HG03135 (cell line): Measurements from ENCODE around the gene FBXO4.
"Not testable (repeated sequence)": the region's sequence is repeated elsewhere in the genome, so short reads cannot be mapped to it uniquely, and the experiment has no call there.

Experiments used
- ATAC-seq: cut with Tn5 transposase; IDR thresholded peaks from one replicate; pipeline ENCODE4 v1.9.1; 2021; ENCODE audit warnings: mild to moderate bottlenecking, moderate library complexity; ENCODE audit not compliant: unreplicated experiment

Gene FBXO4

GRCh38 chr5:41921166-41921565 lies 3.9 kb upstream of the FBXO4 start:
- no peak for ATAC-seq

GRCh38 chr5:41921874-41922273 lies 3.2 kb upstream of the FBXO4 start:
- no peak for ATAC-seq

- no peak for ATAC-seq
Observed at GRCh38 chr5:41924526-41924871, 582 bp upstream of the FBXO4 start.

GRCh38 chr5:41925555-41925951 lies 472 bp downstream of the FBXO4 start:
- peak; percentile 24 for ATAC-seq

GRCh38 chr5:41927604-41928003 lies 2.5 kb downstream of the FBXO4 start:
- ATAC-seq: no peak

GRCh38 chr5:41929035-41929434 lies 4.0 kb downstream of the FBXO4 start:
- no peak for ATAC-seq

GRCh38 chr5:41932770-41933169 lies 7.7 kb downstream of the FBXO4 start:
- ATAC-seq: no peak

GRCh38 chr5:41935544-41935943 lies 10.5 kb downstream of the FBXO4 start:
- ATAC-seq: no peak

GRCh38 chr5:41940641-41941040 lies 15.6 kb downstream of the FBXO4 start:
- ATAC-seq: no peak

- ATAC-seq: not testable (repeated sequence)
Observed at GRCh38 chr5:41945332-41945955, 20.4 kb downstream of the FBXO4 start.

- no peak for ATAC-seq
Observed at GRCh38 chr5:41951224-41951623, 26.1 kb downstream of the FBXO4 start.

GRCh38 chr5:41954286-41954685 lies 29.2 kb downstream of the FBXO4 start:
- ATAC-seq: no peak

- no peak for ATAC-seq
Observed at GRCh38 chr5:41955432-41956024, 30.4 kb downstream of the FBXO4 start.

GRCh38 chr5:41956943-41957342 lies 31.9 kb downstream of the FBXO4 start:
- ATAC-seq: no peak

GRCh38 chr5:41960481-41960880 lies 35.4 kb downstream of the FBXO4 start:
- no peak for ATAC-seq

- no peak for ATAC-seq
Observed at GRCh38 chr5:41961736-41962135, 36.7 kb downstream of the FBXO4 start.

GRCh38 chr5:41962491-41962890 lies 37.4 kb downstream of the FBXO4 start:
- ATAC-seq: no peak

GRCh38 chr5:41966401-41967105 lies 41.5 kb downstream of the FBXO4 start:
- ATAC-seq: no peak

GRCh38 chr5:41967401-41967800 lies 42.3 kb downstream of the FBXO4 start:
- no peak for ATAC-seq

GRCh38 chr5:41968153-41968723 lies 43.2 kb downstream of the FBXO4 start:
- no peak for ATAC-seq

GRCh38 chr5:41973087-41973486 lies 48.0 kb downstream of the FBXO4 start:
- no peak for ATAC-seq

- no peak for ATAC-seq
Observed at GRCh38 chr5:41973887-41974286, 48.8 kb downstream of the FBXO4 start.
